NCI-H1694 (cell line): ENCODE data around the gene GNG12.
A peak's percentile ranks its signal among the peaks of the same experiment; 100 is the strongest.
"Not testable (repeated sequence)": the region's sequence is repeated elsewhere in the genome, so short reads cannot be mapped to it uniquely, and the experiment has no call there.

Experiments used
- DNase-seq: peaks from one replicate; lab custom pipeline; 2025; lab: John Stamatoyannopoulos, UW

Gene GNG12

DNA sequence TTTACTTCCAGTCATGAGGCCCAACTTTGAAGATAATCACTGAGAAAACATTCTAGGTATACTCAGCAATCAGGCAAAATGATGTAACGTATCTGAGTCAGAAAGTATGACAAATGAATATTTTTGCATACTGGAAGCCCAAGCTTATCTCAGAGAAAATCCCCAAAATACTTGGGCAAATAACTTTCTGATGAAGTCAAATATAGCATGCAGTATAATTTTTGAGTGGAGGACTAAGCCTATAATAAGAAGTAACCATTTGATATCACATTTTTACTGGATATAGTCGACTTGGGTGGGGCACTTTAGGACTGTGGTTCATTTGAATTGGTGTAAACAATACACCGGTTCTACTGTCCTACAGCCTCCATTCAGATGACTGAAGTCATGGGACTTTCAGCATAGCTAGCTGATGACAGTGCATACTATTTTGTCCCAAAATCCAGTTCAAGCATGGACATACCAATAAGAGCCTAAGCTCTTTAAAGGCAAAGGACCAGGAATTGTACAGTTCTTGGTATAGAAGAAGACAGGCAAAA, 150.5 kb downstream of the GNG12 start:
- DNase-seq, result no peak

DNA sequence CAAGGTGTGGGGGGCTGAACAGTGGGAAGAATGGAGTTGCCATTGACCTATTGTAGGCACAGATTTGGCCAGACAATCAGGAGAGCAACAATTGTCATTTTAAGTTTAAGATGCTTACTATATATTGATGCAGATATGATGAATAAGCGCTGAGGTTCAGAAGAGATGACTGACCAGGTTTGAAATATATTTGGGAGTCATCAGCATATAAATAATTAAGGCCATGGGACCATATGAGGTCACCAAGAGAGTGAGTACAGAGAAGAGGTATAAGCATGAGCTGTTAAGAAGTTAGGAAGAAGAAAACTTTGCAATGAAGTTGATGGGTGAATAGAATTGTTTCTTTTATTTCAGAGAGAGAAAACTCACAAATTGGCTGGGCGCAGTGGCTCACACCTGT, 152.8 kb downstream of the GNG12 start:
- no peak for DNase-seq

DNA sequence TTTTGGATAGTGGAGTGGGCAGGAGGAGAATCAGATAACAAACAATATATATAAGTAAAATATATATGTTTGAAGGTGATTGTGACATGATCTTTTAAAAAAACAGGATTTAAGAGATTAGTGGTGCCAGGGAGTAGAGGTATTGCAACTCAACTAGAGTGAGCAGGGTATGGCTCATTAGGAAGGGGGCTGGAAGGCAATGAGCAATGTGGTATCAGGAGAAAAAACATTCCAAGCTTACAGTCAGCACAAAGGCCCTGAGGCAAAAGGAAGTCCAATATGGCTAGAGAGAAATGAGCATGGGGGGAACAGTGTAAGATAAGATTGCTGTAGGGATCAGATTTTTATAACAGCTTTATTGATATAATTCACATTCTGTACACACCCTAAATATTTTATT, 153.6 kb downstream of the GNG12 start:
- no peak for DNase-seq

DNA sequence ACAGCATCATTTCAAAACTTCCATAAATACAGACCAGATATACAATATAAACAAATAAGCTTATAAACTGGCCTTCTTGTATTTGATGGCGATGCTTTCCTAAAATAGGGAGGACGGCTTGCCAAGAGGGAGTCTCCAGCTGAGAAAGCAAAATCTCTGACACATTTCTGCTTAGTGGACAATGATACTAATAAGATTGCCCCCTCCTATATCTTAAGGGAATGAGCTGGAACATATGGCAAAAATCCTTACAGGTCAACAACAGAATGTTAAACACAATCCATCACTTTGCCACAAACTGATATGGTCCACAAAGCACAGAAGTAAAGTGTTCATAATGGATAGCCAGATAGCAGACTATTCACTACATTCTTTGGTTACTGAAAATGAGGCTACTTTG, 155.3 kb downstream of the GNG12 start:
- DNase-seq, result no peak

DNA sequence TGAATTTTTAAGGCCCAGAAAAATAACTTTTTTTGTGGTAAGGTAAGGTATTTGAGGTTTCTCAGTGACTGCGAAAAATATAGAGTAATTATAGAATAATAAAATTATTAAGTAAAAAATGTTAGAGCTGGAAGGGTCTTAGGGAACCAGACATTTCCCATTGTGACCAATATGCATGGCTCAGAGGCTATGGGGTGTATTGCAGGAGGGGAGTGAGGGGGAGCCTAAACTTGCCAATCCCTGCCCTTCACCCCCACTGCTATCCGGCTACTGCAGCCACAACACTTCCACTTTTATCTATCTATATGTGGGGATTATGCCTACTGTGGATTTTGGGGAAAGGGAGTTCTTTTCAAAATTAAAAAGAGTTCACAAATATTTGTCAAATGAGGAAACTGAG, 155.9 kb downstream of the GNG12 start:
- no peak for DNase-seq

DNA sequence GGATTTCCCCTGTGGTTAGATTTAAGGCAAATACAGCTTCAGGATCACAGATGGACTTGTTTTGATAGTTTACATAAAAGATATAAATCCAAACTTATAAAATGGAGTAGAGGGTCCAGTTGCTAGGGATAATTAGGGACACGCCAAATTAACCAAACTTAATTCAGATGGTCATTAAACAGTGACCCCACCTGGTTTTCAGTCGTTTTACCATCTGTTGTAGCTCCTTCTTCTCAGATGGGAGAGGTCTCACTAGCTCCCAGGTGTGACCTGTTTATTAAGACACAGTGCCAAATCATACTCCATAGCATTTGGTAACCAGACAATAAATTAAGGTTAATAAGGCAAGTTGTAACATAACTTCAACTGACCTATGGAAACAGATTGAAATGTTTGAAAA, 156.3 kb downstream of the GNG12 start:
- no peak for DNase-seq

DNA sequence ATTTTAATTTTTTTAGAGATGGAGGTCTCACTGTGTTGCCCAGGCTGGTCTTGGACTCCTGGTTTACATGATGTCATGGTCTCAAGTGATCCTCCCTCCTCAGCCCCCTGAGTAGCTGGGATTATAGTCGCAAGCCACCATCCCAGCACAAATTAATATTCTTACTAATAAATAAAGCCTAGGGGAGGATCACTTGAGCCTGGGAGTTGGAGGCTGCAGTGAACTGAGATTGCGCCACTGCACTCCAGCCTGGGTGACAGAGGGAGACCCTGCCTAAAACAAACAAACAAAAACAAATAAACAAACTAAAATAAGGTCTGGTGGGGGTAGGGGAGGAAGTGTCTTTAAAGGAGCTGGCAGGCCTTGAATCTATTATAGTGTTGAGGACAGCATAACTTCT, 157.0 kb downstream of the GNG12 start:
- no peak for DNase-seq

DNA sequence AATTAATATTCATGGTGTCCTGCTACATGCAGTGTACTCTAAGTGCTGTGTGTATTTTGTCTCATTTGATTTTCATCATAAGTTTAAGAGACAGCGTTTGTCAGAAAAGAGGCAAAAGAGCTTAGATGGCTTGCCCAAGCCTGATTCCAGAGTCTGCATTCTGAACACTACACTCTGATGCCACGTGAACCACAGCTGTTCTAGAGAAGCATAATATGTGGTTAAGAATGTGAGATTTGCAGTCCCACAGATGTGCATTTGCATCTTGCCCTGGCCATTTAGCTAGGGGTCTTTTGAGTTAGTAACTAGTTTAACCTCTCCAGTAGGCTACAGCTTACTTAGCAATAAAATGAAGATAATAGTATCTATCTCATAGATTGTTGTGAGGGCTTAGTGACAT, 157.5 kb downstream of the GNG12 start:
- no peak for DNase-seq

DNA sequence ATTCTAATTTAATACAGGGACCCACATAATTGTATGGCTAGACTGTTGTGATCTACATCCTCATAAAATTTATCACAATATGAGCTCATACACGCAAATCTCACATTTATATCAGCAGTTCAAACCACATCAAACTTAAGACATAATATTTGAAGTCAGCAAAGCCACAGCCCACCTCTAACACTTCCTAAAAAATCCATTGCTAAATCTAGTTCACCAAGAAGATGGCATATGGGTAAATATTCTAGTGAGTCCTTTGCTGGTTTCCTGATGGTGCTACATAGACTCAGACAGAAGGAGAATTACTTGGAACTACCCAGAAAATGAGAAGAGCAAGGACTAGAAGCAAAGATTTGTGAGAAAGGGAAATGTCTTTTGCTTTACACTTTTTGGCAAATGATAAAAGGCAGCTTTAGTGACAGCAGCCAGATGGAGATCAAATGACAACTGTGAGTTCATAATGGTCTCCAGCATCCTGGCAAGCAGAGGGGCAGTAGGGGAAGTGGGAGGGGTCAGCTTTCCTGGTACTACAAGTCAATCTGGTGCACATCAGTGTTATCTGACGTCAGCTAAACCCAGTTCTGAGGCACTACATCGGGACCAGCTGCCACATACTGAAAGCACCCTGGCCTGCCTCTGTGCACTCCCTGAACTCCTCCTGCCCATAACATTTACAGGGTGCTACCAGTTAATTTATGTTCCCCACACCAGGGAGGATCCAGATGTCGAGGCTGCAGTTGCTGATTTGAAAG, 158.8 kb downstream of the GNG12 start:
- DNase-seq, result peak; percentile 97

DNA sequence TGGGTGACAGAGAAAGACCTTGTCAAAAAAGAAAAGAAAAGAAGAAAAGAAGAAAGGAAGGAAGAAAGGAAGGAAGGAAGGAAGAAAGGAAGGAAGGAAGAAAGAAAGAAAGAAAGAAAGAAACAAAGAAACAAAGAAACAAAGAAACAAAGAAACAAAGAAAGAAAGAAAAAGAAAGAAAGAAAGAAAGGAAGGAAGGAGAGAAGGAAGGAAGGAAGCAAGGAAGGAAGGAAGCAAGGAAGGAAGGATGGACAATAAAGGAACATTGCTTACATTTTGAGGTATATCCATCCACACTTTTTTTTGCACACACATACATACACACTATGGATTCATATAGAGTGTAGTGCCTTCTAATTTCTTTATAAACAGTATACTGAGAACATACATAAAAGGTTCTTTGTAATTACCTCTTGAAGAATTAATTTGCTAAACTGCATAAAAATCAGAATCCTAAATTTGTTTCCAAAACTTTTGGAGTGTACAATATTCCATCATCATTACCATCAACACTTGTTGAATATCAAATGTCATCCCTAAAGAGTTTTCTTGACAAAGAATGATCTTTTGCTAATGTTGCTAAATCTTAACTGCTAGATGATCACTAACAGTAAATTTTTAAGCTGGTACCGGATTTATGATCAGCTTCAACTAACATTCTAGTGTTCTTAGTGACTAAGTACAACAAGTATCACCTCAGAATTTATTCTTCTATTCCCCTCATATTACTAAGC, 159.6 kb downstream of the GNG12 start:
- DNase-seq, result no peak

DNA sequence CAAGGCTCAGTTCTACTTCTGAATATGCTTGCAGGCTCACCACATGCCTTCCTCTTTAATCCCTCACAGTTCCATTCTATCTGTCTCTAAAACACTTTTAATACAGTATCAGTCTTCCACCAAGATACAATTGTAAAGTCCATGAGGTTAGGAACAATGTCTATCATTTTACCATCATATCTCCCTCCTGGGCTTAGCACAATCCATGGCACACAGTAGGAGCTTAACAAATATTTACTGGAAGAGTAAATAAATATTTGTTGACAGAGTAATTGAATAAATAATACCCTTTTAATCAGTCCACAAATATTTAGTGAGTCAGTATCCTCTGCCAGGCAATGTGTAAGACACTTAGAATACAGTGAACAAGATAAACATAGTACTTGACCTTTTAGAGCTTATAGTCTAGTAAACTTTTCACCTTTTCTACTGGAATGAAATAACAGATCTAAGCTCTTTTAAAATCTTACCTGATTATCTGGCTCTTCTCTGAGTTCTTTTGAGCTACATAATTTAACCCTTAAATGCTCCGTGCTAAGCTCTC, 160.9 kb downstream of the GNG12 start:
- DNase-seq, result no peak

DNA sequence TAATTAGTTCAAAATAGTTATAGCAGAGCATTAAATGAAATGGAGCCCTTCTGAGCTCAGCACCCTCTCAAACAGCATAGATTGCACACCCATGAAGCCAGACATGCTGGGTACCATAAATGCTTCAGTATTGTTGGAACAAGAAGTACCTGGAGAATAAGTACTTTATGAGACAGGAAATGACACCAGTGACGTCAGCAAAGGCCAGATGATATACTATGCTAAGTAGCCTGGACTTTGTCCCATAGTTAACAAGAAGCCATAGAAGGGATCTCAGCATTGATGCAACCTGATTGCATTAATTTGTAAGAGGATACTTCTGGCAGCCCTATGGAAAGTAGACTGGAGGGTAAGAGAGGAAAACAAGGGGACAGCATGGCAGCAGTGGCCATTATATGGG, 164.6 kb downstream of the GNG12 start:
- DNase-seq, result no peak

DNA sequence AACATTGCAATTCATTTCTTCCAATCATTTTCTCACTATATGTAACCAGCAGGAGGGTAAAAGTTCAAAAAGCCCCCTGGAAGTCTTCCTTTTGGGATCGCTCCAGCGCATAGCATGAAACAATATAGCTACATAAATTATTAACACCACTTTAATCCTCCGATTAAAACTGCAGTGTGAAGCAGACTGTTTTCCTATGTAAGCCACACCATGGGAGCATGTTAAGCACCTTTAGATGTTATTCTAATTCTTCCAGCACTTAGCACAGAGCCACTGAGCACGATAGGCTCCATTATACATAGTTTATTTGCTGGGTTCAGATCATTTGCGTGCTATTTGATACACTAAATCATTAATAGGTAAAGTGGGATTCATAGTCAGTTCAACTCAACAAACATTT, 166.6 kb downstream of the GNG12 start:
- no peak for DNase-seq

DNA sequence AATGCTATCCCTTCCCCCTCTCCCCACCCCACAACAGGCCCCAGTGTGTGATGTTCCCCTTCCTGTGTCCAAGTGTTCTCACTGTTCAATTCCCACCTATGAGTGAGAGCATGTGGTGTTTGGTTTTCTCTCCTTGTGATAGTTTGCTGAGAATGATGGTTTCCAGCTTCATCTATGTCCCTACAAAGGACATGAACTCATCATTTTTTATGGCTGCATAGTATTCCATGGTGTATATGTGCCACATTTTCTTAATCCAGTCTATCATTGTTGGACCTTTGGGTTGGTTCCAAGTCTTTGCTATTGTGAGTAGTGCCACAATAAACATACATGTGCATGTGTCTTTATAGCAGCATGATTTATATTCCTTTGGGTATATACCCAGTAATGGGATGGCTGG, 168.0 kb downstream of the GNG12 start:
- DNase-seq, result not testable (repeated sequence)

DNA sequence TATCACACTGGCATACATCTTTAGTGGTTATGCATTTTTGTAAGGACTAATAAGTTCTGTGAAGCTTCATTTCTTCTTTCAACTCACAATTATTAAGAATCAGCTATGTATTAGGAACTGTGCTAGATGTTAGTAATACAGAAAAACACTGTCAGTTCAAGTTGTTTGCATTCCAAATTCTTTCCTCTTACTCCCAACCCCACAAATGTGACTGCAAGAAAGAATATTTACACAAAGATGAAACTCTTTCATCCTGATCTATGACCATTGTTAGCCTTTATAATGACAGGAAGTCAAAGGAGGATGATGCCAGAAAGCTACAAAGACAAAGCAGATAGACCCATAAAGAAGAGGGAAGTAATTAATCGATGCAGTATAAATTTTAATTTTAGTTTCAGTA, 169.2 kb downstream of the GNG12 start:
- DNase-seq, result no peak

DNA sequence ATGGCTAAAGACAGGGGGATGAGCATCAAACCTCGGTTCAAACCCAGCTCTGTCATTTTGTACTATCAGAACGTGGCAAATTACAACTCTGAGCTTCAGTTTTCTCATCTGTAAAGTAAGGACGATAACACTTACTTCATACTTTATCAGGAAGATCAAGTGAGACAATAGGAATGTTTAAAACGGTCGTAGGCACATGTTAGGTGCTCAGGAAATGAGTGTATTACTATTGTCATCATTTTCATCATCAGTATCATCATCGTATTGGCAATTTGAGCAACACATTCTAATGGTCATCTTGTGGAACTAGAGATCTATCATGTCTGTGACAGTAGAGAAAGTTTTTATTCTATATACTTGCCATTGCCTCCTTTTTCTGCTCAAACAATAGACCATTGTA, 170.4 kb downstream of the GNG12 start:
- DNase-seq, result no peak

DNA sequence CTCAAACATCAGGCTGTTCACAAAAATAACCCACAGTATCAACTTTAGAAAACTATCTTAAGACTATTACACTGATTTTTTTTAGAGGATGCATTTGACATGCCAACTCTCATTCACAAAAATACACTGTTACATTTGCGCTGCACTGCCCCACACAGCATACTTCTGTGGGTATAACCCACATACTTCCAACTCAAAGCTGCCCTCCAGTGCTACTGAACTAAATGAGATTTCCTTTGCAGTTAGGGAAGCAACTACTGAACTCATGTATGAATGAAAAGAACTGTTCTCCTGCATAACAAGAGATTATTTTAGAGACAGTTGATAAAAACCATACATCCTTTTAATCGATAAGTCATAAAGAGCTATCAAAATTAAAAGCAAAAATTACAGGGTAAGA, 174.0 kb downstream of the GNG12 start:
- no peak for DNase-seq

DNA sequence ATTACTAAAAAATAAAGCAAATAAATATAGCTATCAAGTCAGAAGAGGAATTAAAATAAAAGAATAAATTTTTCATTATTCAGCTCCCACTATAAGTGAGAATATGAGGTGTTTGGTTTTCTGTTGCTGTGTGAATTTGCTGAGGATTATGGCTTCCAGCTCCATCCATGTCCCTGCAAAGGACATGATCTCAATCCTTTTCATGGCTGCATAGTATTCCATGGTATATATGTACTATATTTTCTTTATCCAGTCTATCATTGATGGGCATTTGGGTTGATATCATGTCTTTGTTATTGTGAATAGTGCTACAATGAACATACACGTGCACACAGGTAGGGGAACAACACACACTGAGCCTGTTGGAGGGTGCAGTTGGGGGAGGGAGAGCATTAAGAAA, 176.1 kb downstream of the GNG12 start:
- not testable (repeated sequence) for DNase-seq

DNA sequence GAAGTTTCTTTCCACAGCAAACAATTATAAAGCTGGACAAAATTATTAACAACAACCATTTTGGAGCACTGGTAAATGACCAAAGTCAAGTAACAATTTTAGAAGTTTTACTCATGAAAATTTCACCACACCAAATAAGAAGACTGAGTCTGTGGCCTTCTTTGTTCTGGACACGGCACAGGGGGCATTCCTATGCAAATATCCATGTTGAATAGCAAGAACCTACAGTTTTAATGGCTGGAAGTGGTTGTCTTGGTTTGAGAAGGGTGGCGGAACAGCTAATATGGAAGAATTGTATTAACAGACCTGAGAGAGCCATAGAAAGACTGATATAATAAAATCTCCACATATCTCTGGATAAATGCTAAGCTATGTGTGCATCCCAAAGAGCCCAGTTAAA, 177.7 kb downstream of the GNG12 start:
- no peak for DNase-seq

DNA sequence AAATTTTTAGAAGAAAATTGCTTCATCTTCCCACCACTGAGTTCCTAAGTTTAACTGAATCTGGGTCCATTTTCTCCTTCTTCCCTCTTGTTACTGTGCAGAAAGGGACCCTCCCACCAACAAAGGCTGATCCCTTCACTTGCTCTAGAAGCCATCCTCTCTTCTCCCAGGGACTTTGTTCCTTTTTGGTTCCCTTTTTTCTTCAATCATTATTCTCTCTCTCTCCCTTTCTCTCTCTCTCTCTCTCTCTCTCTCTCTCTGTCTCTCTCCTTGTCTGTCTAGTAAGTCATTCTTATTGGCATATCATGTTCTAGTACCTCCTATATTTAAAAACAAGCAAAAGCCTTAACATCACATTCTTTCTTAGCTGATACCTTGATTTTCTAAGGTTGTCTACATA, 180.0 kb downstream of the GNG12 start:
- DNase-seq, result no peak

DNA sequence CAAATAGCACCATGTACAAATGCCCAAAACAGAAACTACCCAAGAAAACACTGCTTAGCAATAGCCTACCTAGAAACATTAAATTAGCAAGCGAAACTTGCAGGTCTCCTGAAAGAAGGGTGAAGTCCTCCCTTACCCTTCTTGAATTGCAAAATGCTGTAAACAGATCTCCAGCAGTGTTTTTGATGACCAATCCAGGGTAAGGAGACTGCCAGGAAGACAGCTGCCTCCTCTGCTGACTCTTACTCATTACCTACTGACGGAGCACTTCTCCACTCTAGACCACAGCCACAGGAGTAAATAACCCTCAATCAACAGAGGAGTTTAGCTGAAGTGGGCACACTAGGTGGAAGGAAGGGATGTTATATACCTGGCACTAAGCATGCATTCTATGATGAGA, 180.5 kb downstream of the GNG12 start:
- DNase-seq, result no peak
